Neural cell (in vitro differentiated cells): ENCODE data around the gene DIP2C. TPM values are rescaled to one million over a fixed set of nuclear protein-coding genes. Genes with fewer than 3 reads are reported as not detected.
"Not testable (repeated sequence)": the region's sequence is repeated elsewhere in the genome, so short reads cannot be mapped to it uniquely, and the experiment has no call there.

Experiments used
- H2AFZ ChIP-seq: fragments of 200-600, 300-800 bp; sonication (generic), shearing (Covaris generic); 2 replicates; pipeline ENCODE4 v1.6.0; 2014; ENCODE audit warnings: low read depth, mild to moderate bottlenecking, antibody characterized with exemption, low read length, moderate library complexity
- H3F3A ChIP-seq: fragments of 200-600 bp; shearing (Covaris generic); 2 replicates; pipeline ENCODE4 v1.6.1; 2016; ENCODE audit warnings: mild to moderate bottlenecking, moderate library complexity, mixed read lengths, antibody characterized with exemption, low read length; ENCODE audit not compliant: insufficient read depth, poor library complexity, severe bottlenecking
- H3K27ac ChIP-seq: fragments of 200-600, 300-800 bp; sonication (generic), shearing (Covaris generic); 2 replicates; pipeline ENCODE4 v1.5.1; 2014; ENCODE audit warnings: mild to moderate bottlenecking, low read length, moderate library complexity
- H3K27me3 ChIP-seq: fragments of 300-800, 200-600 bp; sonication (generic), shearing (Covaris generic); 2 replicates; pipeline ENCODE4 v1.6.0; 2014; ENCODE audit warnings: mild to moderate bottlenecking, low read depth, low read length, moderate library complexity; ENCODE audit not compliant: insufficient read depth
- H3K36me3 ChIP-seq: fragments of 300-800, 200-600 bp; sonication (generic), shearing (Covaris generic); 2 replicates; pipeline ENCODE4 v1.5.1; 2014; ENCODE audit warnings: mild to moderate bottlenecking, antibody characterized with exemption, low read length, moderate library complexity; ENCODE audit not compliant: insufficient read depth
- H3K4me2 ChIP-seq: fragments of 300-800, 200-600 bp; sonication (generic), shearing (Covaris generic); 2 replicates; pipeline ENCODE4 v1.6.0; 2014; ENCODE audit warnings: mild to moderate bottlenecking, low read length
- H3K4me3 ChIP-seq: fragments of 300-800, 200-600 bp; sonication (generic), shearing (Covaris generic); 2 replicates; pipeline ENCODE4 v1.5.1; 2014; ENCODE audit warnings: mild to moderate bottlenecking, low read length, moderate library complexity
- H3K79me2 ChIP-seq: fragments of 200-600 bp; shearing (Covaris generic); replicated peaks from 2 replicates; pipeline ENCODE4 v1.6.0; 2014; ENCODE audit warnings: mild to moderate bottlenecking, low read length, moderate library complexity; ENCODE audit not compliant: insufficient read depth
- H3K9ac ChIP-seq: fragments of 300-800, 200-600 bp; sonication (generic), shearing (Covaris generic); 2 replicates; pipeline ENCODE4 v1.6.1; 2016; ENCODE audit warnings: mild to moderate bottlenecking, low read length, mixed read lengths
- H3K9me2 ChIP-seq: fragments of 200-600 bp; shearing (Covaris generic); 2 replicates; pipeline ENCODE4 v1.6.1; 2016; ENCODE audit warnings: mild to moderate bottlenecking, low read length, mixed read lengths; ENCODE audit not compliant: insufficient read depth
- H3K9me3 ChIP-seq: fragments of 200-600, 300-800 bp; sonication (generic), shearing (Covaris generic); 2 replicates; pipeline ENCODE4 v1.6.1; 2016; ENCODE audit warnings: mild to moderate bottlenecking, mixed run types, low read length, moderate library complexity, mixed read lengths
- H4K20me1 ChIP-seq: fragments of 200-600 bp; shearing (Covaris generic); 2 replicates; pipeline ENCODE4 v1.6.1; 2016; ENCODE audit warnings: mild to moderate bottlenecking, mixed run types; ENCODE audit not compliant: insufficient read depth
- EP300 ChIP-seq: fragments of 450-650 bp; conservative IDR thresholded peaks from 2 replicates; pipeline ENCODE4 v1.6.1; 2014; ENCODE audit warnings: antibody characterized with exemption, mild to moderate bottlenecking, moderate library complexity; ENCODE audit not compliant: poor library complexity, severe bottlenecking
- EZH2 ChIP-seq: fragments of 200-600, 300-800 bp; shearing (Covaris generic), sonication (generic); IDR thresholded peaks from 2 replicates; pipeline ENCODE4 v1.6.1; 2014; ENCODE audit warnings: antibody characterized with exemption, low read length, borderline replicate concordance, mild to moderate bottlenecking; ENCODE audit not compliant: insufficient read depth, poor library complexity, severe bottlenecking
- MXI1 ChIP-seq: fragments of 450-650 bp; conservative IDR thresholded peaks from 2 replicates; pipeline ENCODE4 v1.6.1; 2014; ENCODE audit warnings: antibody characterized with exemption, mild to moderate bottlenecking; ENCODE audit not compliant: poor library complexity, severe bottlenecking
- POLR2AphosphoS5 ChIP-seq: IDR thresholded peaks from 2 replicates; pipeline ENCODE4 v1.6.1; 2012
- RAD21 ChIP-seq: fragments of 450-650 bp; conservative IDR thresholded peaks from 2 replicates; pipeline ENCODE4 v1.6.1; 2014; ENCODE audit warnings: antibody characterized with exemption, mild to moderate bottlenecking, moderate library complexity
- SMC3 ChIP-seq: fragments of 450-650 bp; conservative IDR thresholded peaks from 2 replicates; pipeline ENCODE4 v1.6.1; 2014; ENCODE audit warnings: antibody characterized with exemption, mild to moderate bottlenecking, moderate library complexity; ENCODE audit not compliant: poor library complexity
- TAF1 ChIP-seq: IDR thresholded peaks from 2 replicates; pipeline ENCODE4 v1.6.1; 2012; ENCODE audit warnings: low read depth
- polyA plus RNA-seq: library from polyadenylated mRNA; depleted of rRNA; stranded (reverse); fragments of >200 nt; gene quantifications from 2 replicates; pipeline ENCODE4 v1.2.3, GENCODE V29; 2014
- TF ChIP-seq, protein P1 (sequence below): fragments of 450-650 bp; IDR thresholded peaks from 2 replicates; pipeline ENCODE4 v1.5.1; 2014; ENCODE audit warnings: antibody characterized with exemption, mild to moderate bottlenecking, moderate library complexity; ENCODE audit not compliant: poor library complexity, severe bottlenecking
- TF ChIP-seq, protein P2 (sequence below): IDR thresholded peaks from 2 replicates; pipeline ENCODE4 v1.6.1; 2012; ENCODE audit warnings: borderline replicate concordance

Gene DIP2C
- polyA plus RNA-seq, 1 donor from 2014 or later: 24.1 TPM

- Histone ChIP-seq H3F3A (no peaks in the 10 kb centered on the region), H3K9ac (no peak overlapping the region), H3K27me3 (no peaks in the 10 kb centered on the region), H4K20me1 (peaks cover 17% of the 10 kb centered on the region), H2AFZ (no peak overlapping the region), H3K9me2 (no peaks in the 10 kb centered on the region), H3K4me2 (no peak overlapping the region), H3K36me3 (no peaks in the 10 kb centered on the region), H3K27ac (no peak overlapping the region), H3K4me3 (no peak overlapping the region), H3K9me3 (peaks cover 2% of the 10 kb centered on the region), H3K79me2 (peaks cover 57% of the 10 kb centered on the region)
- TF ChIP-seq TAF1 (no peak), EZH2 (no peak), POLR2AphosphoS5 (no peak), MXI1 (no peak), EP300 (no peak), RAD21 (no peak), SMC3 (no peak)
- TF ChIP-seq, protein P1, sequence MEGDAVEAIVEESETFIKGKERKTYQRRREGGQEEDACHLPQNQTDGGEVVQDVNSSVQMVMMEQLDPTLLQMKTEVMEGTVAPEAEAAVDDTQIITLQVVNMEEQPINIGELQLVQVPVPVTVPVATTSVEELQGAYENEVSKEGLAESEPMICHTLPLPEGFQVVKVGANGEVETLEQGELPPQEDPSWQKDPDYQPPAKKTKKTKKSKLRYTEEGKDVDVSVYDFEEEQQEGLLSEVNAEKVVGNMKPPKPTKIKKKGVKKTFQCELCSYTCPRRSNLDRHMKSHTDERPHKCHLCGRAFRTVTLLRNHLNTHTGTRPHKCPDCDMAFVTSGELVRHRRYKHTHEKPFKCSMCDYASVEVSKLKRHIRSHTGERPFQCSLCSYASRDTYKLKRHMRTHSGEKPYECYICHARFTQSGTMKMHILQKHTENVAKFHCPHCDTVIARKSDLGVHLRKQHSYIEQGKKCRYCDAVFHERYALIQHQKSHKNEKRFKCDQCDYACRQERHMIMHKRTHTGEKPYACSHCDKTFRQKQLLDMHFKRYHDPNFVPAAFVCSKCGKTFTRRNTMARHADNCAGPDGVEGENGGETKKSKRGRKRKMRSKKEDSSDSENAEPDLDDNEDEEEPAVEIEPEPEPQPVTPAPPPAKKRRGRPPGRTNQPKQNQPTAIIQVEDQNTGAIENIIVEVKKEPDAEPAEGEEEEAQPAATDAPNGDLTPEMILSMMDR: no peak
- TF ChIP-seq, protein P2, sequence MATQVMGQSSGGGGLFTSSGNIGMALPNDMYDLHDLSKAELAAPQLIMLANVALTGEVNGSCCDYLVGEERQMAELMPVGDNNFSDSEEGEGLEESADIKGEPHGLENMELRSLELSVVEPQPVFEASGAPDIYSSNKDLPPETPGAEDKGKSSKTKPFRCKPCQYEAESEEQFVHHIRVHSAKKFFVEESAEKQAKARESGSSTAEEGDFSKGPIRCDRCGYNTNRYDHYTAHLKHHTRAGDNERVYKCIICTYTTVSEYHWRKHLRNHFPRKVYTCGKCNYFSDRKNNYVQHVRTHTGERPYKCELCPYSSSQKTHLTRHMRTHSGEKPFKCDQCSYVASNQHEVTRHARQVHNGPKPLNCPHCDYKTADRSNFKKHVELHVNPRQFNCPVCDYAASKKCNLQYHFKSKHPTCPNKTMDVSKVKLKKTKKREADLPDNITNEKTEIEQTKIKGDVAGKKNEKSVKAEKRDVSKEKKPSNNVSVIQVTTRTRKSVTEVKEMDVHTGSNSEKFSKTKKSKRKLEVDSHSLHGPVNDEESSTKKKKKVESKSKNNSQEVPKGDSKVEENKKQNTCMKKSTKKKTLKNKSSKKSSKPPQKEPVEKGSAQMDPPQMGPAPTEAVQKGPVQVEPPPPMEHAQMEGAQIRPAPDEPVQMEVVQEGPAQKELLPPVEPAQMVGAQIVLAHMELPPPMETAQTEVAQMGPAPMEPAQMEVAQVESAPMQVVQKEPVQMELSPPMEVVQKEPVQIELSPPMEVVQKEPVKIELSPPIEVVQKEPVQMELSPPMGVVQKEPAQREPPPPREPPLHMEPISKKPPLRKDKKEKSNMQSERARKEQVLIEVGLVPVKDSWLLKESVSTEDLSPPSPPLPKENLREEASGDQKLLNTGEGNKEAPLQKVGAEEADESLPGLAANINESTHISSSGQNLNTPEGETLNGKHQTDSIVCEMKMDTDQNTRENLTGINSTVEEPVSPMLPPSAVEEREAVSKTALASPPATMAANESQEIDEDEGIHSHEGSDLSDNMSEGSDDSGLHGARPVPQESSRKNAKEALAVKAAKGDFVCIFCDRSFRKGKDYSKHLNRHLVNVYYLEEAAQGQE: no peak
Measured at GRCh38 chr10:649798-650440, 39.5 kb downstream of the DIP2C start.

DNA sequence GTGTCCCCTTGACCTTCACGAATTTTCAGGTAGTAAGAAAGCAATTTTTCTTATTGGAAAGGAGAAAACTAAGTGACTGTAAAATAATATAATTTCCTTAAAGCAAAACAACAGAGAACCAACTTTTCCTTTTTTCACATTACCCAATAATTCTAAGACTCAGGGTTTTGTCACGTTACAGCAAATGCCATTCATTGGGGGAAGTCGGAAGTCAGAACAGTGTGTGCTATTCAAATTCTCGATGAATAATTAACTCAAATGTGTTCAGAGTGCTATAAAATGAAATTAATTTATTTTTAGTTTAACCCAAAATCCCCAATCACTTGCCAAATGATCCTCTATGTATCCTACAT, 40.0 kb downstream of the DIP2C start:
- Histone ChIP-seq H3K9me2 (no peaks in the 10 kb centered on the region), H3F3A (no peaks in the 10 kb centered on the region), H3K79me2 (peaks cover 58% of the 10 kb centered on the region), H3K4me2 (no peak overlapping the region), H3K36me3 (no peaks in the 10 kb centered on the region), H3K4me3 (no peak overlapping the region), H3K9ac (no peak overlapping the region), H2AFZ (no peak overlapping the region), H3K27me3 (no peaks in the 10 kb centered on the region), H3K9me3 (peaks cover 3% of the 10 kb centered on the region), H3K27ac (no peak overlapping the region), H4K20me1 (peaks cover 17% of the 10 kb centered on the region)
- TF ChIP-seq EZH2 (no peak), EP300 (no peak), POLR2AphosphoS5 (no peak), TAF1 (no peak), MXI1 (no peak), RAD21 (no peak), SMC3 (no peak)
- TF ChIP-seq, protein P1: no peak
- TF ChIP-seq, protein P2: no peak

DNA sequence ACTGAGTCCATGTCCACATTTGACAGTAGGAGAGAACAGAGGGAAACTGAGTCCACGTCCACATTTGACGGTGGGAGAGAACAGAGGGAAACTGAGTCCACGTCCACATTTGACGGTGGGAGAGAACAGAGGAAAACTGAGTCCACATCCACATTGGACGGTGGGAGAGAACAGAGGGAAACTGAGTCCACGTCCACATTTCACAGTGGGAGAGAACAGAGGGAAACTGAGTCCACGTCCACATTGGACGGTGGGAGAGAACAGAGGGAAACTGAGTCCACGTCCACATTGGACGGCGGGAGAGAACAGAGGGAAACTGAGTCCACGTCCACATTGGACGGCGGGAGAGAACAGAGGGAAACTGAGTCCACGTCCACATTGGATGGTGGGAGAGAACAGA, 42.4 kb downstream of the DIP2C start:
- Histone ChIP-seq H4K20me1 (peaks cover 16% of the 10 kb centered on the region), H3K79me2 (peaks cover 56% of the 10 kb centered on the region)
- H3K36me3 ChIP-seq, H3K4me2 ChIP-seq, H3K9me3 ChIP-seq, H3K27ac ChIP-seq, H2AFZ ChIP-seq, H3K9ac ChIP-seq, H3K4me3 ChIP-seq, H3K9me2 ChIP-seq, H3F3A ChIP-seq, H3K27me3 ChIP-seq: not testable (repeated sequence)
